ENCODE results near the gene CLEC4D. TPM values are rescaled to one million over a fixed set of nuclear protein-coding genes. Genes with fewer than 3 reads are reported as not detected.
"Not testable (repeated sequence)": the region's sequence is repeated elsewhere in the genome, so short reads cannot be mapped to it uniquely, and the experiment has no call there.

The CLEC4D gene
- total RNA-seq, 1 donor from 2014 or later: under 0.01 TPM

DNA sequence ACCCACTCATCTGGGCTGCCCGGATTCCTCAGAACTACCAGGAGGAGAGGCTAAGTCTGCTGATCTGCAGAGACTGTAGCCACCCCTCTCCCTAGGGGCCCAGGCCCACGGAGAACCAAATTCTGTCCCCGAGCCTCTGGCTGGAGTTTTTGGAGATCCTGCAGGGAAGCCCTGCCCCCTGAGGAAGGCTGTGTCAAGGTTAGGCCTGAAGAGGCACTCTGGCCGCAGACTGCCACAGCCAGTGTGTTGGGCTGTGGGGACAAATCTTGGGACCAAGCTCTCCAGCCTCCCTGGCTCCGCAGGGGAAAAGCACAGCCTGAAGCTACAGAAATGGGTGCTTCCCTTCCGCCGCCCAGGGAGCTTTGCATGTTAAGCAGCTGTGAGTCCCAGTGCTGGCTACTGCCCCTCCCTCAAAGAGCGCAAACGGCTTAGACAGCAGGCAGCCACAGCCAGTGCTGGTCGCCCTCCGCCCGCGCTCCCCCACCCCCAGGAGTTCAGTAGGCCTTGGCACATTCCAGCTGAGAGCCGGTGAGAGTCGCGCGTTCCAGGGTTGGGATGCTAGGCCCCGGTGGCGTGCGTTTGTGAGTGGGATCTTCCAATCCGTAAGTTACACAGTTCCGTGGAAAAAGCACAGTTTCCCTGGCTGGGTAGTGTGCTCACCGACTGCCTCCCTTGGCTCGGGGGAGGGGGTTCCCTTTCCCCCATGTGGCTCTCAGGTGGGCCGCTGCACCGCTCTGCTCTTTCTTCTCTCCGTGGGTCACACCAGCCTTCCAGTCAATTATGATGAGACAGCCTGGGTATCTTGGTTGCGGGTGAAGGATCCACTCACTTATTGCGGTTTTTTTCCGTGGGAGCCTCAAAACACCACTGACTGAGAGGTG is 14.2 kb downstream of the CLEC4D start:
- FAIRE-seq: no peak
- no peak for DNase-seq (ENCODE audit: low spot score in 2 of 2)

- no peak for FAIRE-seq
- DNase-seq (ENCODE audit: low spot score in 2 of 2): no peak
Measured at GRCh38 chr12:8532045-8532444, 18.7 kb downstream of the CLEC4D start.

DNA sequence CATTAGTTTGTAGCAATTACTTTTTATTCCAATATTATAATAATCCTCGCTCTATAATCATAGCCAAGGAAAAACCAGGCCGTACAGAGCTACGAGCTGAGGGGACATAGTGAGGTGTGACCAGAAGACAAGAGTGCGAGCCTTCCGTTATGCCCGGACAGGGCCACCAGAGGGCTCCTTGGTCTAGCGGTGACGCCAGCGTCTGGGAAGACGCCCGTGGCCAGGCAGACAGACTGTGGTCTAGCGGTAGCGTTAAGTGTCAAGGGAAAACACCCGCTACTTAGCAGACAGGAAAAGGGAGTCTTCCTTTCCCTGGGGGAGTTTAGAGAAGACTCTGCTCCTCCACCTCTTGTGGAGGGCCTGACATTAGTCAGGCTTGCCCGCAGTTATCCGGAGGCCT is 24.5 kb downstream of the CLEC4D start:
- not testable (repeated sequence) for FAIRE-seq; DNase-seq (ENCODE audit: low spot score in 2 of 2)

GRCh38 chr12:8540831-8541230 is 27.5 kb downstream of the CLEC4D start, which contains the start of gene CLEC4E:
TSS of gene CLEC4E (minus strand) at chr12:8540905. CDS start at chr12:8540797, 108 bp downstream.
- FAIRE-seq: not testable (repeated sequence)

DNA sequence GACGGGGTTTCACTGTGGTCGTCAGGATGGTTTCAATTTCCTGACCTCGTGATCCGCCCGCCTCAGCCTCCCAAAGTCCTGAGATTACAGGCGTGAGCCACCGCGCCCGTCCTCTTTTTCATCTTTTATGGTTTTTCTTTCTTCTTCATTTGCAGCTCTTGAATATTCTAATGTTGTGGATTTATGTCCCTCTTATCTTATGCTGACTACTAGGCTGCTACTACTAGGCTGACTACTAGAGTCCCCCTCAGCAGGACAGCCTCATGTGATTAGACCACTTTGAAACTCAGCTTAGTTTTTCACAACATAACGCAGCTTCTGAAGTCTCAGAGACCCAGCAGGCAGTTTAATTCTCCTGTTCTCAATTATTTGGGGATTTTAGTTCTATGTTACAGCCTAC is 28.3 kb downstream of the CLEC4D start:
- no peak for DNase-seq (ENCODE audit: low spot score in 2 of 2)

More at GRCh38 chr12:8540831-8541230, 27.5 kb downstream of the CLEC4D start, which contains the start of gene CLEC4E:
- not testable (repeated sequence) for DNase-seq (ENCODE audit: low spot score in 2 of 2)

GRCh38 chr12:8544295-8544694 is 31.0 kb downstream of the CLEC4D start:
- no peak for FAIRE-seq
- peak; percentile 15 to 49 for DNase-seq (ENCODE audit: low spot score in 2 of 2)

More for the DNA sequence above, 28.3 kb downstream of the CLEC4D start:
- no peak for FAIRE-seq

DNA sequence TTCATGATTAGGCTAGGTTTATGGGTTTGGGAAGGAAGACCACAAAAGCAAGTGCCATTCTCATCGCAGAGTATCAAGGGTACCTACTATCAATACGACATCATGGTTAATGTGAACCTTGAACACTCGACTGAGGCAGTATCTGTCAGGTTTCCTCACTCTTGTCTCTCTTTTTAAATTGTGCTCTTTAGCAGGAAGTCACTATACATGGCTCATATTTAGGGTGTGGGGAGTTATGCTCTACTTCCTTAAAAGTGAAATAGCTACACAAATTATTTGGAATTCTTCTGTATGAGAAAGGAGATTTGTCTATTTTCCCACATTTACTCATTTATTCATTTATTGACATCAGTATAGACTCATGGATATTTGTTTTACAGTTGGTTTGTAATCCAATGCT is 33.3 kb downstream of the CLEC4D start:
- DNase-seq (ENCODE audit: low spot score in 2 of 2) (no peak), FAIRE-seq (no peak)

GRCh38 chr12:8547645-8548044 is 34.3 kb downstream of the CLEC4D start:
- no peak for FAIRE-seq
- DNase-seq (ENCODE audit: low spot score in 2 of 2): no peak

- DNase-seq (ENCODE audit: low spot score in 2 of 2) (no peak), FAIRE-seq (no peak)
Measured at GRCh38 chr12:8548192-8548591, 34.9 kb downstream of the CLEC4D start.

DNA sequence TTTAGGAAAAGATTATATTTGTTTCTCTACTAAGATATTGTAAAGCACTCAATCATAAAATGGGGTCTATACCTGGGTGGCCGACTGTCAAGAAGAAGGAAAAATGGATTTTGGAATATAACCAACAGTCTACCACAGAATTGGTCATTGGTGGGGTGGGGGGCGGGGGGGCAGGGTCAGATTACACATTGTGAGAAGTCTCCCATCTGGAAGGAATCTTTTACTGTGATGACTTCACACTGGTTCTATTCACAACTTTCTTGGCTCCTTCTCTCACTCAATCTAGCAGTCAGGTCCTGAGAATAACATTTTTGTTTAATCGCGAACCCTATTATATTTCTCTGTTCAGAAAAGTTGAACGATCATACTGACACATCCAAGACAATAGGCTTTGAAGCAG is 36.1 kb downstream of the CLEC4D start:
- FAIRE-seq (no peak), DNase-seq (ENCODE audit: low spot score in 2 of 2) (no peak)

- DNase-seq (ENCODE audit: low spot score in 2 of 2) (no peak), FAIRE-seq (no peak)
Measured at GRCh38 chr12:8553088-8553627, 39.9 kb downstream of the CLEC4D start.

GRCh38 chr12:8554451-8555195 is 41.3 kb downstream of the CLEC4D start:
- FAIRE-seq (no peak), DNase-seq (ENCODE audit: low spot score in 2 of 2) (no peak)

DNA sequence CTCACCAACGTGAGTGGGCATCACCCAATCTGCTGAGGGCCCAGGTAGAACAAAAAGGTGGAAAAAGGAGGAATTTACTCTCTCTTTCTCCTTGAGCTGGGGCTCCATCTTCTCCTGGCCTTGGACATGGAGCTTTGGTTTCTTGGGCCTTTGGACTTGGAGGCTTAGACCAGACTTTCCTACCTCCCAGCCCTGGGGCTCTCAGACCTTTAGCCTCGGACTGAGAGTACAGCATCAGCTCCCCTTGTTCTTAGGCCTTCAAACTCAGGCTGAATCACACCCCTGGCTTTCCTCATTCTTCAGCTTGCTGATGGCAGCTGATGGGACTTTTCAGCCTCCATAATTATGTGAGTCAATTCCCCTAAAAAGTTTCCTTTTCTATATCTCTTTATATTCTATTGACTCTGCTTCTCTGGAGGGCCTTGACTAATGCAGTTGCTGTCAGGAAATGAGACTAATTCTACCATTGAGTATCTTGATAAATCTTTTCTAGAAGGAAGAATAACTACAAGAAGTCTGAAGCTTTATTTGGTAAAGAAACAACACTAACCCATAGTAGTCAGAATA is 43.3 kb downstream of the CLEC4D start:
- no peak for DNase-seq (ENCODE audit: low spot score in 2 of 2)
- FAIRE-seq: no peak

DNA sequence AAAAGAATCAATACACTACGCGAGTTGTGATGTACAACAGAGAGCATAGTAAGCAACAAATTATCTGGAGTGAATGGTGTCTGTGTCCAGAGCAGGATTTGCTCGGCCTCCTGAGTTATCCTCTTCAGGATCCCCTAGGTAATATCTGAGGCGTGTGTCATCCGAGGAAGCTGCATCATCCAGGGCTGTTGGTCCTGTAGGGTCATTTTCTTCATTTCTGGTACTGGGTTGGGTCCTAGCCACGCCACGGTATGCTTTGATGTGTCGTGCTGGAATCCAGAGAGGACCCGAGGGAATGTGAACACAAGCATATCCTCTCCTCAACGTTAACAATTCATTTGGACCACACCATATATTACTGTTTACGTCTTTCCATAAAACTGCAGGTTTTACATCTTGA is 46.4 kb downstream of the CLEC4D start:
- FAIRE-seq (no peak), DNase-seq (ENCODE audit: low spot score in 2 of 2) (no peak)

- no peak for DNase-seq (ENCODE audit: low spot score in 2 of 2)
- FAIRE-seq: no peak
Measured at GRCh38 chr12:8561011-8561410, 47.7 kb downstream of the CLEC4D start.

GRCh38 chr12:8562310-8562709 is 49.0 kb downstream of the CLEC4D start:
- no peak for DNase-seq (ENCODE audit: low spot score in 2 of 2)
- FAIRE-seq: no peak

GRCh38 chr12:8563356-8563755 is 50.1 kb downstream of the CLEC4D start:
- DNase-seq (ENCODE audit: low spot score in 2 of 2): no peak
- no peak for FAIRE-seq

DNA sequence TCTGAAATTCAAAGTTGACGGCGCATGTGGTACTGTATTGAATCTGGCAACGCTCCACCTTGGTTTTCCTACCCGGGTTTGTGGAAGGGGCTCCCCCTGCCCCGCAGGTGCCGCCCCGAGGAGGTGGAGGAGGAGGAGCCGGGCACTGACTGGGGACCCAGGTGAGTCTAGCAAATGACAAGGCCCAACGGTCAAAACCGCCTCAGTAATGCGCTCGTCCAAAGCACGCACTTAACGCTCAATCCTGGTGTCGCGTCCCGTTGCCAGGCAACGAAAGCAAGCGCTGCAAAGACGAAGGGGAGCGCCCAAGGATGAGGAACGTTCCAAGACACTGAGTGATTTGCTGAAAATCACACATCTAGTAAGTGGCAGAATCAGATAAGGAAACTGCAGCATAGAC is 51.4 kb downstream of the CLEC4D start:
- FAIRE-seq (no peak), DNase-seq (ENCODE audit: low spot score in 2 of 2) (no peak)

DNA sequence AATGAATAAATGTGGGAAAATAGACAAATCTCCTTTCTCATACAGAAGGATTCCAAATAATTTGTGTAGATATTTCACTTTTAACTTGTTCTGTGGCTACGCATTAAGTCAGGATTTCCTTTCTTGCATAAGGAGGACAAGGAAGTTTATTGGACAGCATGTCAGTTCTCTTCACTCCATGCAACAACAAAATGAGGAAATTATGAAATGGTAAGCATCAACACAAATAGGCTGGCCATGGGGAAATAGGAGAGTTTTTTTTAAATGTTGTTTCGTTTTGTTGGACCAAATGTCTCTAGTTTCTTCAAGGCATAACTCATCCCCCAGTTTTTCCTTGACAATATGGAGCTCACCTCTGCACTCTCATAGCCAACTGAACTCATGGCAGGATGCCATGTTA is 52.7 kb downstream of the CLEC4D start:
- not testable (repeated sequence) for DNase-seq (ENCODE audit: low spot score in 2 of 2); FAIRE-seq

- no peak for FAIRE-seq
- no peak for DNase-seq (ENCODE audit: low spot score in 2 of 2)
Measured at GRCh38 chr12:8566525-8566924, 53.2 kb downstream of the CLEC4D start.
